Lower leg skin (tissue), 3 donors: Measurements from ENCODE around the gene NDFIP1.

ENCODE experiments used
- CTCF ChIP-seq, 3 donors: fragments of 450-650 bp; IDR thresholded peaks; one replicate each; pipeline ENCODE4 v1.5.1; 2016; ENCODE audit warnings: antibody characterized with exemption in 3 of 3, mild to moderate bottlenecking in 3 of 3, moderate library complexity in 2 of 3
- POLR2A ChIP-seq, 2 donors: fragments of 450-650 bp; IDR thresholded peaks; one replicate each; pipeline ENCODE4 v1.6.1; 2016 to 2017; ENCODE audit warnings: antibody characterized with exemption in 2 of 2, mild to moderate bottlenecking in 1 of 2, moderate library complexity in 1 of 2

- TF ChIP-seq POLR2A (IDR thresholded peaks at IDR 0.05), result no peak
- TF ChIP-seq CTCF (IDR thresholded peaks at IDR 0.05), result no peak
Observed at GRCh38 chr5:142184988-142185387, 76.4 kb downstream of the NDFIP1 start.
